Spleen (tissue), 7 donors: Measurements from ENCODE around the gene TLR1.

ENCODE experiments used
- CTCF ChIP-seq, 11 experiments: fragments of 200-600 bp in 7 of 11; fragments of 450-650 bp in 4 of 11; sonication (generic) in 4 of 11; IDR thresholded peaks in 8 of 11; conservative IDR thresholded peaks in 3 of 11; 1 replicate in 7 of 11; 2 replicates in 4 of 11; pipeline versions ENCODE4 v1.4.0 to v1.8.0; 2016 to 2021; ENCODE audit warnings: antibody characterized with exemption in 11 of 11, inconsistent platforms in 4 of 11, mild to moderate bottlenecking in 1 of 11
- POLR2A ChIP-seq, 3 donors: fragments of 450-650 bp; IDR thresholded peaks; one replicate each; pipeline ENCODE4 v1.5.1; 2017; ENCODE audit warnings: antibody characterized with exemption in 3 of 3, mild to moderate bottlenecking in 1 of 3
- donor health status: DM: no; HTN: no; CAD: no; lungs with moderate emphysema.
- donor health status: DM: no; HTN: no; CAD: no.
- donor health status: DM: no; HTN: no; CAD: no.

- TF ChIP-seq CTCF (IDR thresholded peaks at IDR 0.05 in 8 of 11, conservative IDR thresholded peaks at IDR 0.05 in 3 of 11) (no peak), POLR2A (IDR thresholded peaks at IDR 0.05) (no peak)
Measured at GRCh38 chr4:38781854-38782261, 22.7 kb downstream of the TLR1 start.
